IPS DF 19.7 (cell line): Measurements from ENCODE around the gene CREB3L1.

Experiments
- DNase-seq: peaks from one replicate; pipeline ENCODE4 v3.0.0-alpha.2; 2013; ENCODE audit warnings: low read depth, low spot score

Gene CREB3L1

DNA sequence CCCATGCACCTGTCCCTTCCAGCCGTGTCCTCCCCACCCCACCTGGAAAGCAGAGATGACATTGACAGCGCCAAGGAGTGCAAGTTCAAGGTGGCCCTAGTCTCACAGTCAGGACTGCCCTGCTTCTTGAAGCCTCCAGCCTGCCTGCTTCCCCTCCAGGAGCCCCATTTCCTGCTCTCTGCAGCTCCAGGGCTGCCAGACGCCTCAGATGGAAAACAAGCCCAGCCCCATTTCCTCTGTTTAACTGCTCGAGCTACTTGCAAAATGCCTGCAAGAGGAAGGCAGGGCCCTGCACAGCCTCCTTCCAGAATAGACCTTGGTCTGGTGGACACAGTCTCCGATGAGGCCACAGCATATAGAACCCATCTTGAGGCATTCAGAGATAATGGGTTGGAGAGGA, 64.8 kb downstream of the CREB3L1 start:
- DNase-seq, result no peak

GRCh38 chr11:46343520-46343919, 66.1 kb downstream of the CREB3L1 start:
- no peak for DNase-seq

GRCh38 chr11:46345131-46345597, 67.7 kb downstream of the CREB3L1 start:
- DNase-seq, result no peak

- DNase-seq, result no peak
These were observed 68.5 kb downstream of the CREB3L1 start for GRCh38 chr11:46345881-46346484.

GRCh38 chr11:46346886-46347636, 69.6 kb downstream of the CREB3L1 start, which contains the start of gene DGKZ:
DGKZ (plus strand) TSS chr11:46347463; CDS start chr11:46347660, 197 bp downstream.
- no peak for DNase-seq

- no peak for DNase-seq
These were observed 70.3 kb downstream of the CREB3L1 start for GRCh38 chr11:46347637-46348311.

GRCh38 chr11:46348566-46349401, 71.3 kb downstream of the CREB3L1 start:
- no peak for DNase-seq

DNA sequence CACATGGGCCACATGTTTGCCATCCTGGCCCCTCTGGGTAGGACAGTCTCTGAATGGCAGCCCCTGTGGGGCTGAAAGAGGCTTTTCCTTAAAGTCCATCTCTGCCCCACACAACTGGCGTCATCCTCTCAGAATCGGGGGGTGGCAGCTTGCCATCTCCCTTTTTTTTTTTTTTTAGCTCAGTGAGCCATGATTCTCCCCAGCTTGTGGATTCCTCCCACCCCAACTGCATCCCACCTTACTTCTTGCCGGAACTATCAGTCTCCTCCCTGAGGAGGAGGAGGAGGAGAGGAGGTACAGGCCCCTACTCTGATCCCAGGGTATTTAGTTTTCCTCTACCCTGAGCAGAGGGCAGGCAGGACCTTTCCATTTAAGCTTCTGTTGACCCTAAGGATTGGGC, 73.2 kb downstream of the CREB3L1 start:
- no peak for DNase-seq

DNA sequence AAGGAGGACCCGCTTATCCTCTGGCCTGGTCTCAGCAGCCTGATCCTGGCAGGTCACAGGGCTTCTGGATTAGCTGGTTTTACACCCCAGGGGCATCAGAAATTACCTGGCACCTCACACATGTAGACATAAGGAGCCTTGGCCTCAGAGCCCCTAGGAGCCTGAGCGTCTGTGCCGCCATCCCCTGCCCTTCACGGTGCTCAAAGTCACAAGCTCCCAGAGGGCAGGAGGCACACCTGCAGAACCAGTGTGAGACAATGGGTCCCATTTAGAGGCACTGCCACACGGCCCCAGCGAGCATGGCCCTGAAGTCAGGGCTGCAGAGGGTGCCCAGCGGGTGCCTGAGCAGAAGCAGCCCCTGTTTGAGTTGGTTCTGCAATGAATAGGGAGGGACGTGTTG, 73.7 kb downstream of the CREB3L1 start:
- no peak for DNase-seq

DNA sequence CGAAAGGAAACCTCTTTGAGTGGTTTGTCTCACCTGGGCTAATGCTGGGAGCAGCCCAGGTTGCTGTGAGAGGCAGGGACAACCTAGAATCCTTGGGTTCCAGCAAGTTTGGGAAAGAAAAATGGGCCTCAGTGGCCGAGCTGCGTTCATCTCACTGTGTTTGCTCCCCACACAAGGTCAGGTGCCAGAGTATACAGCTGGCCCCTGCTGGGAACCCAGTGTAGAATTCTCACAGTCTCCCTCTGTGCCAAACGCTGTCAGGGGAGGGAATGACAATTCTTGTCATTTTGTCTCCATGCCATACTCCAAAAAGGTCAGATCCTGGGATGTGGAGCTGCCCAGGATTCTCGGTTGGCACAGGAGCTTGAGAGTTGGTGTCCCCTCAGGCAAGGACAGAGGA, 74.1 kb downstream of the CREB3L1 start:
- DNase-seq, result no peak

DNA sequence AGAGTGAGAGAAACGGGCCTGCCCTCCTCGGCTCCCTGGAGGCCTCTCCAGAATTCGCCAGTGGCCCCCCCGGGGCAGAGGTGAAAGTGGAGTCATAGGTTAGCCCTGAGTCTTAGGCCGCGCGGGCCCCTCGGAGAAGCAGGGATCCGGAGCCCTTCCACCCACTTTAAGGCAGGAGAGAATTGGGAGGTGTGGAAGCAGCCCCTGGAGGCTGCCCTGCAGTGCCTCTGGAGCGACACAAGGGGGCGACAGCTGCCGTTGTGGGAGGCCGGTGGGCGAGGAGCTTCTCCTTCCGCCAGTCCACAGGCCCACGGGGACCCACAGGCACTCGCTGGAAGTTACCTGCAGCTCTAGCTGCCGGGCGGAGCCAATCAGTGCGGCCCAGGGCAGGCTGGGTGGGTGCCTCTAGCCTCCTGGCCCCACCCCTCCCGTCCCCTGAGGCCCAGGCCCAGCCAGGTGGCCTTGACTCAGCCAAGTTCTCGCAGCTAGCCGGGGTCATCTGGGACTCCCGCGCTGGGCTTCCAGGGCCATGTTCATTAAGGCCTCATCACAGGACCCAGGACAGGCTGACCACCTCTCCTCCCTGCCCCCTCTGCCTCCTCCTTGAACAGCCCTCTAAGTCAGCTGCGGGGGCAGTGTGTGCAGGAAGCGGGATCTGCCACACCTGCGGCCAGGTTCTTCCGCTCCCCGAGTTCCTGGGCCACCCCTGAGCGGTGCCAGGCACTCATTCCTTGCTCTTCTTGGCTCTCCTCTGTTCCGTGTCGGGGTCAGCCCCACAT, 74.8 kb downstream of the CREB3L1 start:
- no peak for DNase-seq

DNA sequence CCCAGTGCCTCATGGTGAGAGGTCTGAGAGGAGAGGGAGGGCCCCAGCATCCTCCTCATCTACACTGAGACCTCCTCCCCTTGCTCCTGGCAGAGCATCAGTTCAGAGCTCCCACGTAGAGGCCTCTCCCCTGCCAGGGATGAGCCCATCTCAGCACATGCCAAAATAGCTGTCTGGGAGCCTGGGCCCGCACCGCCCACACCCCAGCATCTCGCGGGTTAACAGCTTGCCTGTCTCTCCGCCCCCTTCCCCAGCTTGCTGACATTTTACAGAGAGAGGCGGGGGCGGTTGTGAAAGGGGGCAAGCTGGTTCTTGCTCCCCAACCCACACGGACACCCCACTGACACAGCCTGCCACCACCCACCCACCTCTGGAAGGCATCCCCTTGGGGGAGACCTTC, 76.2 kb downstream of the CREB3L1 start:
- no peak for DNase-seq

- DNase-seq, result no peak
These were observed 79.5 kb downstream of the CREB3L1 start for GRCh38 chr11:46356924-46357482.

- DNase-seq, result no peak
These were observed 80.0 kb downstream of the CREB3L1 start for GRCh38 chr11:46357483-46357936.

DNA sequence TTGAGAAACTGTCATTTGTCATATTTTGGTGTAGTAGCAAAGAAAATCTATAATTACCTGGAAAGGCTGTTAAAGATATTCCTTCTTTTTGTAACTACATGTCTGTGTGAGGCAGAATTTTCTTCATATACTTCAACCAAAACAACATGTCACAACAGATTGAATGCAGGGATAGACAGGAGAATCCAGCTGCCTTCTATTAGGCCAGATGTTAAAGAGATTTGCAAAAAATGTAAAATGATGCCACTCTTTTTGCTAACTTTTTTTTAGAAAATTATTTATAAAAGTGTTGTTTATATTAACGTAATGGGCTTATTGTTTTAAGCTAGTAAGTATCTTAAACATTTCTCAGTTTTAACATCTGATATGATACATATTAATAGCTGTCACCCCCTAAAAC, 82.5 kb downstream of the CREB3L1 start:
- DNase-seq, result no peak

DNA sequence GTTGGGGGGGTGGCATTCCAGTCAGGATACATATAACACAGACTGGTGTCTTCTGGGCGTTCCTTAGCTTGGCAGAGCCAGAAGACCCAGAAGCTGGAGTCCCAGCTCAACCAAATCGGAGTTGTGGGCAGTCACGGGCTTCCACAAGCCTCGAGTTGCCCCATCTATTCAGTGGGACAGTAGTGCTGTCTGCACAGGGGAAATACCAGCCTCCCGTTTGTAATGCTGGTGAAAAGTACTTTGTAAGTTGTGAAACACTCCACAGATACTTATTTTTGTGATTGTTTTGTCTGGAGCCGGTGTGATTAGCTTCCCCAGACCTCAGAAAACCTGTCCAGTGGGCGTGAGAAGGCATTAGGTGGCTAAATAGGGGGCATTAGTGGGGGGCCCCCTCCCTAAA, 83.4 kb downstream of the CREB3L1 start:
- no peak for DNase-seq

GRCh38 chr11:46361283-46362155, 84.1 kb downstream of the CREB3L1 start:
- no peak for DNase-seq

DNA sequence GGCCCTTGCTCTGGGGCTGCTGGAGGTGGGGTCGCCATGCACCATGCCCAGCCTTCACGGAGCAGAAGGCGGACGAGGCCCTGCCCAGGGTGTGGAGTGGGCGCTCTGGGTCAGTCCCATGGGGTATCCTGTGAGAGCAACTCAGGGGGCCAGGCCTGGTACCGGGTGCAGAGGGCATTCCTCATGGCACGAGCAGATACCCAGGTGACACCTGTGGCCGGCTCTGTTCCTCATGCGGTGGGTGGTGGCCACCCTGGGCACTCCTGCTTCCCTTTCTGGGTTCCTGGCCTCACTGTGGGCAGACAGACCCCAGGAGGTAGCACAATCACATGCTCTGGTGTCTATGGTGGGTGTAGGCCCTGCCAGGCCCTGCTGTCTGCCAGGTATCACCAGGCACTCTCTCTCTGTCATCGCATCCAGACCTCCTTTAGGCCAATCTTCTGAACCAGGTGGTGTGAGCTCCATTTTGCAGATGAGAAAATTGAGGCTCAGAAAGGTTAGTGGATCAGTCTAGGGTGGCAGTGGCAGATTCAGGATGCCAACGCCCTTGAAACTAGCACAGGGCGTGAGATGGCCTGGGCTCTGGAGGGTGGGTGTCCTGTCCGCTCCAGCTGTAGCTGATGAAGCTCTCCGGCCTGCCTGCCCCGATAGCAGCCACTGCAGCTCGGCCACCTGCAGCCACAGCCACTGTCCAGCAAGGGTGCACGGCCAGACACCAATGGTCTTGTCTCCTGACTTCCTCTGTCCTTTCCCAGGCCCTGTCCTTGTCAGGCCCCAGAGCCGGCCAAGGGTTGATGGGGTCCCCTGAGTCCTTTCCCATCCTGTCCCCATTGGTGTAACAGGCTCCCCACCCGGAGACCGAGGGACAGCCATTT, 84.9 kb downstream of the CREB3L1 start:
- DNase-seq, result no peak

- DNase-seq, result no peak
These were observed 85.6 kb downstream of the CREB3L1 start for GRCh38 chr11:46363031-46363407.
